Chondrocyte (in vitro differentiated cells): ENCODE results near the gene PCCB. TPM values are rescaled to one million over a fixed set of nuclear protein-coding genes. Genes with fewer than 3 reads are reported as not detected.

ENCODE experiments used
- DNase-seq: peaks from one replicate; pipeline ENCODE4 v3.0.0; 2021; ENCODE audit warnings: mixed read lengths, low spot score
- H3K27ac Mint-ChIP-seq: one replicate; pipeline ENCODE4 v1.8.0; 2021; ENCODE audit warnings: mild to moderate bottlenecking, moderate library complexity, mixed read lengths; ENCODE audit not compliant: unreplicated experiment
- H3K27me3 Mint-ChIP-seq: 2 replicates; pipeline ENCODE4 v1.8.0; 2021; ENCODE audit warnings: low read depth, mixed read lengths
- H3K36me3 Mint-ChIP-seq: 2 replicates; pipeline ENCODE4 v1.8.0; 2021; ENCODE audit warnings: low read depth, mixed read lengths
- H3K4me1 Mint-ChIP-seq: 2 replicates; pipeline ENCODE4 v1.8.0; 2021; ENCODE audit warnings: low read depth, mild to moderate bottlenecking, mixed read lengths
- H3K4me3 Mint-ChIP-seq: one replicate; pipeline ENCODE4 v1.8.0; 2021; ENCODE audit warnings: mild to moderate bottlenecking, moderate library complexity, mixed read lengths; ENCODE audit not compliant: unreplicated experiment
- H3K9me3 Mint-ChIP-seq: 2 replicates; pipeline ENCODE4 v1.8.0; 2021; ENCODE audit warnings: low read depth, mixed read lengths
- total RNA-seq: library from RNA; stranded (reverse); gene quantifications from 3 replicates; pipeline ENCODE4 v1.2.1, GENCODE V29; 2021
- TF ChIP-seq, protein P1 (sequence below): fragments of 200-600 bp; sonication (generic); IDR thresholded peaks from 2 replicates; pipeline ENCODE4 v1.5.0; 2021; ENCODE audit warnings: antibody characterized with exemption, mild to moderate bottlenecking, moderate library complexity

PCCB gene
- total RNA-seq, 1 donor from 2014 or later, result 31.1 TPM

DNA sequence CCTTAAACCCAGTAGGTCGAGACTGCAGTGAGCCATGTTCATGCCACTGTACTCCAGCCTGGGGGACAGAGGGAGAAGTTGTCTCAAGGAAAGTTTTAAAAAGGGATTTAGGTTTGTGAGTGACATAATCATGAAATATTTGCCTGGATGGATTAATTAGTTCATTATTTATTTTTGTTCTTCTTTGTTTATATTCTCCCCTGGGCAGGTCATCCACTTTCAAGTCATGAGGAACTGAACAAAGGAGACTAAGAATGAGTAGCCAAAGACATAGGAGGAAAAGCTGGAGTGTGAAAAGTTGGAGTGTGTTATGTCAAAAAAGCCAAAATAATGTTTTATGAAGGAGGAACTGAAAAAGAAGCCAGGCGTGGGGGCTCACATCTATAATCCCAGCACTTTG, 17.7 kb upstream of the PCCB start:
- no peaks in the 10 kb centered on the region for H3K9me3 Mint-ChIP-seq
- TF ChIP-seq, protein P1, sequence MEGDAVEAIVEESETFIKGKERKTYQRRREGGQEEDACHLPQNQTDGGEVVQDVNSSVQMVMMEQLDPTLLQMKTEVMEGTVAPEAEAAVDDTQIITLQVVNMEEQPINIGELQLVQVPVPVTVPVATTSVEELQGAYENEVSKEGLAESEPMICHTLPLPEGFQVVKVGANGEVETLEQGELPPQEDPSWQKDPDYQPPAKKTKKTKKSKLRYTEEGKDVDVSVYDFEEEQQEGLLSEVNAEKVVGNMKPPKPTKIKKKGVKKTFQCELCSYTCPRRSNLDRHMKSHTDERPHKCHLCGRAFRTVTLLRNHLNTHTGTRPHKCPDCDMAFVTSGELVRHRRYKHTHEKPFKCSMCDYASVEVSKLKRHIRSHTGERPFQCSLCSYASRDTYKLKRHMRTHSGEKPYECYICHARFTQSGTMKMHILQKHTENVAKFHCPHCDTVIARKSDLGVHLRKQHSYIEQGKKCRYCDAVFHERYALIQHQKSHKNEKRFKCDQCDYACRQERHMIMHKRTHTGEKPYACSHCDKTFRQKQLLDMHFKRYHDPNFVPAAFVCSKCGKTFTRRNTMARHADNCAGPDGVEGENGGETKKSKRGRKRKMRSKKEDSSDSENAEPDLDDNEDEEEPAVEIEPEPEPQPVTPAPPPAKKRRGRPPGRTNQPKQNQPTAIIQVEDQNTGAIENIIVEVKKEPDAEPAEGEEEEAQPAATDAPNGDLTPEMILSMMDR, result no peak
- no peak for DNase-seq
- H3K27ac Mint-ChIP-seq, result no peak overlapping the region
- no peaks in the 10 kb centered on the region for H3K4me1 Mint-ChIP-seq
- H3K36me3 Mint-ChIP-seq, result no peaks in the 10 kb centered on the region
- no peak overlapping the region for H3K4me3 Mint-ChIP-seq
- no peaks in the 10 kb centered on the region for H3K27me3 Mint-ChIP-seq

DNA sequence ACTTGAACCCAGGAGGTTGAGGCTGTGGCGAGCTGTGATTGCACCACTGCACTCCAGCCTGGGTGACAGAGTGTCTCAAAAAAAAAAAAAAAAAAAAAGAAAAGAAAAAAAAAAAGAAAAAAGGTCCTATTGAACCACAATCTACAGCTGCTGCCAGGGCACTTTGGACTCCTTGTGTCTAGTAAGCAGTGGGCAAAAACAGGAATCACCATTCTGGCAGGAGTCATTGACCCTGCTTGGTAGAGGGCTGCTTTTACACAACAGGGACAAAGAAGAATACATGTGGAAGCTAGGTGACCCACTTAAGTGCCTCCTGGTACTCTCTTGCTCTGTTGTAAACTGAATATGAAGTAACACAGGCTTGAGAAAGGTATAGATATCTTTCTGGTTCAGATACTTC, 14.6 kb upstream of the PCCB start:
- no peaks in the 10 kb centered on the region for H3K9me3 Mint-ChIP-seq
- H3K27ac Mint-ChIP-seq, result no peak overlapping the region
- no peaks in the 10 kb centered on the region for H3K36me3 Mint-ChIP-seq
- H3K4me3 Mint-ChIP-seq, result no peak overlapping the region
- no peak for DNase-seq
- no peaks in the 10 kb centered on the region for H3K4me1 Mint-ChIP-seq
- TF ChIP-seq, protein P1, result no peak
- H3K27me3 Mint-ChIP-seq, result no peaks in the 10 kb centered on the region

DNA sequence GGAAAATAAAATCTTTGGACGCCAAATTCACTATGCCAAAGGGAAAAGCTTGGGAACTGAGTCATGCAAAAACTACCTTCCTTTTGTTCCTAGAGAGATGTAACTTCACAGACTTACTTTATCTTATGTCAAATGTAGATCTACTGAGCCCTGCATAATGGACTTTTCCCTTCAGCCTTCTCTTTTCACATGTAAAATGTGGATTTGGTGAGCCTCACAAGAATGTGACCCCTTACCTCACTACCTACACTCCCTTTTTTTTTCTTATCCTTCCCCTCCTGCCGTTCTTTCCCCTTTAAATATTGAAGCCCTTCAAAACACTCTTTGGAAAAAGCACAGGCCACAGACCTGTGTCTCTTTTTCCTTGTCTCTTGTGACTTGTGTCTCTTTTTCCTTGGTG, 14.0 kb upstream of the PCCB start:
- no peak for DNase-seq
- Mint-ChIP-seq H3K4me3 (no peak overlapping the region), H3K27me3 (no peaks in the 10 kb centered on the region), H3K36me3 (no peaks in the 10 kb centered on the region), H3K27ac (no peak overlapping the region), H3K4me1 (no peaks in the 10 kb centered on the region), H3K9me3 (no peaks in the 10 kb centered on the region)
- TF ChIP-seq, protein P1, result no peak

DNA sequence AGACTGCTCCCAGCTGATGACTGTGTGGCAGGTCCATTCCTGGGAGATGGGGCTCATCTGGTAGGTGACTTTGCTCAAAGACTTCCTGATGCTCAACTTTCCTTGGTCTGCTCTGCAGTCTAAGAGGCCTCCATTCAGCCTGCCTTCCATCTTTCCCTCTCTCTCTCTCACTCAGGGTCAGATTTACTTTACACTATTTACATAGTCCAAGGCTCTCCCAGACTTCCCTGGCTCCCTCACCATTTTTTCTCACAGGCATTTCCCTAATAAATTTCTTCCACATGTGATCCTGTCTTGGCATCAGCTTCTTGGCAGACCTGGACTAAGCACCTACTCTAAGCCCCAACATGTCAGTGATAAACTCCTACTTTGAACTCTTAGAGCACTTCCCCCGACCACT, 13.0 kb upstream of the PCCB start:
- H3K36me3 Mint-ChIP-seq, result no peaks in the 10 kb centered on the region
- peaks cover 2% of the 10 kb centered on the region for H3K27me3 Mint-ChIP-seq
- no peak overlapping the region for H3K4me3 Mint-ChIP-seq
- H3K9me3 Mint-ChIP-seq, result no peaks in the 10 kb centered on the region
- no peaks in the 10 kb centered on the region for H3K4me1 Mint-ChIP-seq
- TF ChIP-seq, protein P1, result no peak
- no peak for DNase-seq
- H3K27ac Mint-ChIP-seq, result no peak overlapping the region

DNA sequence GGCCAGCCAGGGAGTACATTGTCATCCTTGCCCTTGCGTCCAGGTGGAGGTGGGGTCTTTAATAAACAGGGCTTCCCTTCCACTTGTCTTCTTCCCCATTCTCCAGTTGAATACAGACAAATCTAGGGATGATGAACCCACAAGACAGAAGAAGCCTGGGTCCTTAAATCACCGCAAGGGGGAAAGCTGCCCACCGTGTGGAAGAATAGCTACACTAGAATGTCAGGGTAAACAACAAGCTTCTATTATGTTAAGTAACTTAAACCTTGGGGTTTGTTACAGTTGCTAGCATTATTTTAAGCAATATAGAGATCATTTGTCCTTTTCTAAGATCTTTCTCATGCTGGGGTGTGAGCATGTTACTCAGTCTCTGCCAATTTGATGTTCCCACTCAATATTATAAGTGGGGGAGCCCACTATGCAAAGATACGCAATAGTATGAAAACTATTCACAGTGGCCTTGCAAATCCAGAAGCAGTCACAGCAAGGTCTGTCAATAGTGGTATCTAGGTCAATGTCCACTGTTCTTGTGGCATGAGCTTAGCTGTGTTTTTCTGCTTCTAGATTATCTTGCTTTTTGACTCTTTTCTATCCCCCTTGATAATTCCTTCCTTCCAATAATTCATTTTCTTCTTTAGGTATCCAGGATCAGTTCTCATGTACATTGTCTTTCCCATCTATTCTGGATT, 12.0 kb upstream of the PCCB start:
- no peak overlapping the region for H3K27ac Mint-ChIP-seq
- H3K27me3 Mint-ChIP-seq, result peaks cover 2% of the 10 kb centered on the region
- H3K4me1 Mint-ChIP-seq, result no peaks in the 10 kb centered on the region
- H3K9me3 Mint-ChIP-seq, result no peaks in the 10 kb centered on the region
- no peak overlapping the region for H3K4me3 Mint-ChIP-seq
- TF ChIP-seq, protein P1, result no peak
- no peaks in the 10 kb centered on the region for H3K36me3 Mint-ChIP-seq
- DNase-seq, result no peak
